GM21367 (cell line): ENCODE results near the gene KRTAP23-1.

Source experiments
- ATAC-seq: cut with Tn5 transposase; IDR thresholded peaks from one replicate; pipeline ENCODE4 v1.9.1; 2021; ENCODE audit not compliant: unreplicated experiment

Gene KRTAP23-1, protein sequence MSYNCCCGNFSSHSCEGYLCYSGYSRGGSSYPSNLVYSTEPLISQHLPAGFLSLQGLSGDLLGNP

DNA sequence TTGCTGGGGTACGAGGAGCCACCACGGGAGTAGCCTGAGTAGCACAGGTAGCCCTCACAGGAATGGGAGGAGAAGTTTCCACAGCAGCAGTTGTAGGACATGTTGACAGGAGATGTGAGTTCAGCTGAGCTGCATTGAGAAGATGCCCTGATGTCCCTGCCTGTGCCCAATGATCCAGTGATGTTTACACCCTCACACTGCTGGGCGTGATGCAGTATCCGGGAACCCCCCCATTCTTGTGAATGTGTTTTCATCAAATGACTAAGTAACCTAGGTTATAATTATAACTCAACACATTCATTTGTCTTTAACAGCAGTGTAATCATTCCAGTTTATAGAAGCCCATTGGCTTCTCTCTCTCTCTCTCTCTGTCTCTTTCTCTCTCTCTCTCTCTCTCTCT is at the start of gene KRTAP23-1:
KRTAP23-1 (minus strand) TSS at position 101 of the 400 bp plus-strand sequence; CDS start at position 101, 0 bp downstream.
- no peak for ATAC-seq

DNA sequence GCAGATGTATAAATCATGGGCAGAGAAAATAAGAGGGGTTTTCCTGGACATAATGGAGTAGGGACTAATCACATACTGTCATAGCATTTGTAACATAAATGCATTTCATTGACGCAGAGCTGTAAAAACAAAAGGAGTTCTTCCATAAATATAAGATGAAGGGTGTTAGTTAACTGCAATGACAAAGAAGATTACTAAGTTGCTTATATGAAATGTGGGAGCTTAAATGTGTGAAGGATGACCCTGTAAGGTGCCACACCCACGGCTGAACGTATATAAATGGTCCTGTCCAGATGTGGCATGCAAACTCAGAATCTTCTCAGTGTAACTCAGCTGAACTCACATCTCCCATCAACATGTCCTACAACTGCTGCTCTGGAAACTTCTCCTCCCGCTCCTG is 47.3 kb upstream of the KRTAP23-1 start, which contains the start of gene KRTAP13-1:
KRTAP13-1 (plus strand) TSS at position 301 of the 400 bp plus-strand sequence; CDS start at position 357, 56 bp downstream.
- no peak for ATAC-seq

DNA sequence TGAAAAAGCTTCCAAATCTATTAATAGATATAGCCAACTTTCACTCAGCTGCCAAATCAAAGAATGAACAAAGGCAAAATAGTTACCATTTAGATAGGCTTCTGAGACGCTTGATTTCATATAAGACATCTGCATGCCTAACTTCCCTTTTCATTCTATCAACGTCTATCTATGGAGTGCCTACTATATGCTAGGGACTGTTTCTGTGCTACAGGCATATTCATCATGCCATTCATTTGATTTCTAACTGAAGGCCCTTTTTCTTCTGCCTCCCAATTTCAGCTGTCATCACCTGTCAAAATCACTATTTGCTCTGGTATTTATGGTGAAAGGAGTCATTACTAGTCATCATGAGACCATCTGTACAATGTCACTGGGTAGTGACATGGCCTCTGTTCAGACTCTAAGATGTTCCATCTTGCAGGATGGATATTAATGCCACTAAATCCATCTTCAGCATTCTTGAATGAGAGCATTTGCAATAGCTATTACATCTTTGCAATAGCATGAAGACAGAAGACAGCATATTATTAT is 43.2 kb upstream of the KRTAP23-1 start:
- ATAC-seq = no peak

DNA sequence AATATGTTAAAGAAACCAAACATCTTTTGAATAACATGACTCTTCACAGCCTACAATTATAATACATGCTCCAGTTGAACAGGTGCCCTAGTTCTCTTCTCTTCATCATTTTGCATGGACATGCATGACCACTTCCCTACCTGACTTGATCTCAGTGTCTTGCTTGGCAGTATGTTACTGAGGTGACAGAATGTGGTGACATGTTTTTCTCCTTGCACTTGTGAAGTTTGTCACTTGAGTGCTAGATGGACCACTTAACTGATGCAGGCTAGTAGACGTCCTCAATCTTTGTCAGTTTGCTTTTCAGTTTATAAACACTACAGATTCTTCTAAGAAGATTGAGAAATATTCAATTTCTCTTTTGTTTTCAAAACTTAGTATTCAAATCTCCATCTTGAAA is 33.8 kb upstream of the KRTAP23-1 start:
- ATAC-seq = no peak

DNA sequence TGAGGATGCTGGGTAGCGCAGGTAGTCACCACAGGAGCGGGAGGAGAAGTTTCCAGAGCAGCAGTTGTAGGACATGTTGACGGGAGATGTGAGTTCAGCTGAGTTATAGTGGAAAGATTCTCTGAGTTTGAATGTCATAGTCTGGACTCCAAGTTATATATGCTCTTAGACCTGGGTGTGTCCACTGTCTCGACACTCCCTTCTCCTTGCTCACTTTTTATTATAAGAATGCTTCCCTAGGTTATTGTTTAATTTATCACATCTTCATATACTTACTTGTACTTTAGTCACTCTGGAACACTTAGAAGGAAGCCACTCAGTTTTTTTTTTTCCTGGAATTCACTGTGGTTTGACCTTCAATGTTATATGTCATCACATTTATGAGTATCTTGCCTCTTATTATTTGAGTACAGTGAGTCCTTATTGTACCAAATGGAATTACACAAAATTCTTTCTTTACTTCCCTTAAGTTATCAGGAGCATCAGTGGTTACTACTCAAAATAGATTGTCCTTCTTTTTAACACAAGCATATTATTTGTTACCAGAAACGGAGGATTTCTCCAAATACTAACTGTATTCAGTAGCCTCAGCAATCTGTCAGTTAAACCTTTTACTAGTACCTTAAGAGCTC is 23.8 kb upstream of the KRTAP23-1 start, which contains the start of gene KRTAP13-2:
KRTAP13-2 (minus strand) TSS at position 133 of the 632 bp plus-strand sequence; CDS start at position 75, 58 bp downstream.
- no peak for ATAC-seq

DNA sequence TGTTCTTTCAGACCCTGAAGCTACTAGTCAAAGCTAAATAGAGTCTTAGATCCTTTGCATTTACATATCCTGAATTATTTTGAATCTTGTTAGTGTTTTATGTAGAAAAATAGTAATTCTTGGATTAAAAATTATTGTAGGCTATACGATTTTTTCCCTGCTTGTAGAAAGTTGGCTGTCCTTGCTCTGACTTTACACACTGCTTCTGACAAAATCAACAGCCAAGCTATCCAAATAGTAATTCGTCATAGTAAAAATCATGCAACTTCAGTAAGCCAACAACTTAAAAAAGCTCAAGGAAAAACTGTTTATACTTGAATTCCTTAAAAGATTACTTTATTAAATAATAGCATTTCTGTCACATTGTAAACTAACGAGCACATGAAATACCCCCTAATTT is 7.5 kb upstream of the KRTAP23-1 start:
- no peak for ATAC-seq

DNA sequence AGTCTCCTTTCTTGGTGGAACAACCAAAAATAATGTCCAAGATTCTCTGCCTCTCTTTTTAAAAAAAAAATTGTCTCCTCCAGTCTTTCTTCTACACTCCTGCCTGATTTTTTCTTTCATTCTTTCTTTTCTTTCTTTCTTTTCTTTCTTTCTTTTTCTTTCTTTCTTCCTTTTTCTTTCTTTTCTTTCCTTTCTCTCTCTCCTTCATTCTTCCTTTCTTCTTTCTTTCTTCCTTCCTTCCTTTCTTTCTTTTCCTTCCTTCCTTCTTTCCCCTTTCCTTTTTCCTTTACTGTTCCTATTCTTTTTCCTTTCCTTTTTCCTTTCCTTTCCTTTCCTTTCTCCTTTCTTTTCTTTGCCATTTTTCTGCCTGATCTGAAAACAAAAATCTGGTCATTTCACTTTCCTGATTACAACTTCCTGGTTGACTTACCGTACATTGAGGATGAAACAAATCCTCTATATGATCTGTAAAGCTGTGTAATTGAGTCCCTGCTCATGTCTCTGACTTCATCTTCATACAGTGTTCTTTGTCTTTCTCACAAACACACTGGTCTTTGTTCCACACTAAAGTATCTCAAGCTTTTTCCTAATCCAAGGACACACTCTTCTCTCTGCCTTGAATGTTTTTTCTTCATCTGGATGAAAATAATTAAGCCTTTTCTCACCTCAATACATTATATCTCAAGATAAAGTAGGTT is 6.1 kb upstream of the KRTAP23-1 start:
- no peak for ATAC-seq

DNA sequence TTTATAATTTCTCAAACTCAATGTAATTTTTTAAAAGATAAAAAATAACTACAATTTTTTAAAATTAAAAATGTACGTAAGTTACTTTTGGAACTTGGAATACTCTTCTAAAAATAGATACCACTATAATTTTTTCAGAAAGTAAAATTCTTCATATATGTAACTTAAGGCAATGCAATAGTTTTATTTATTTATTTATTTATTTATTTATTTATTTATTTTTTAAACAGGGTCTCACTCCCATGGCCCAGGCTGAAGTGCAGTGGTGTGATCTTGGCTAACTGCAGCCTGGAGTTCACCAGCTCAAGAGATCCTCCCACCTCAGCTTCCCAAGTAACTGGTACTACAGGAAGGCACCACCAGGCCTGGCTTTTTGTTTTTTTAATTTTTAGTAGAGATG is 3.1 kb upstream of the KRTAP23-1 start:
- no peak for ATAC-seq

DNA sequence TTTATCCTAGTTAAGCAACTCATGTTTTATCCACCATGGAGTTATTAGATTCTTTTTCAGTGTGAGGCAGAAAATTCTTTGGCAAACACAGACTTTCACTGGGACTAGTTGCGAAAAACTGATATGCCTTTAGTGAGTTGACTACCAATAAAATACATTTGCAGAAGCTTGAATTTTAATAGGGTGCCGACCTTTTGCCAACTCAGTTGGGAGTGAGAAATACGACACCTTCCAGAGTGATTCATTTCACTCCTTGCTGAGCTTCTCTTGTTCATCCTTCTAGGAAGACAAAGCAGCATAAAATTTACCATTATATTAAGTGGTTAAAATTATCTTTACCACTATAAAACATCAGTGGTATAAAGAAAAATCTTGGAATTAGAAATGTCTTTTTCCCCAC is 1.2 kb upstream of the KRTAP23-1 start:
- no peak for ATAC-seq

DNA sequence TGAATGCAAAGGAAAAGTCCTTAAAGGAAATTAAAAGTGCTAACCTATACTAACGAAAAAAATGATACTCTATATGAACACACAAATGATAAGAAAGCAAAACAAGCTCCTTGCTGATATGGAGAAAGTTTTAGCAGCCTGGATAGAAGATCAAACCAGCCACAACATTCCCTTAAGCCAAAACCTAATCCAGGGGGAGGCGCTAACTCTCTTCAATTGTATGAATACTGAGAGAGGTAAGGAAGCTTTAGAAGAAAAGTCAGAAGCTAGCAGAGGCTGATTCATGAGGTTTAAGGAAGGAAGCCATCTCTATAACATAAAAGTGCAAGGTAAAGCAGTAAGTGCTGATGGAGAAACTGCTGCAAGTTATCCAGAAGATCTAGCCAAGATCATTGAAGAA is 3.4 kb downstream of the KRTAP23-1 start:
- no peak for ATAC-seq

DNA sequence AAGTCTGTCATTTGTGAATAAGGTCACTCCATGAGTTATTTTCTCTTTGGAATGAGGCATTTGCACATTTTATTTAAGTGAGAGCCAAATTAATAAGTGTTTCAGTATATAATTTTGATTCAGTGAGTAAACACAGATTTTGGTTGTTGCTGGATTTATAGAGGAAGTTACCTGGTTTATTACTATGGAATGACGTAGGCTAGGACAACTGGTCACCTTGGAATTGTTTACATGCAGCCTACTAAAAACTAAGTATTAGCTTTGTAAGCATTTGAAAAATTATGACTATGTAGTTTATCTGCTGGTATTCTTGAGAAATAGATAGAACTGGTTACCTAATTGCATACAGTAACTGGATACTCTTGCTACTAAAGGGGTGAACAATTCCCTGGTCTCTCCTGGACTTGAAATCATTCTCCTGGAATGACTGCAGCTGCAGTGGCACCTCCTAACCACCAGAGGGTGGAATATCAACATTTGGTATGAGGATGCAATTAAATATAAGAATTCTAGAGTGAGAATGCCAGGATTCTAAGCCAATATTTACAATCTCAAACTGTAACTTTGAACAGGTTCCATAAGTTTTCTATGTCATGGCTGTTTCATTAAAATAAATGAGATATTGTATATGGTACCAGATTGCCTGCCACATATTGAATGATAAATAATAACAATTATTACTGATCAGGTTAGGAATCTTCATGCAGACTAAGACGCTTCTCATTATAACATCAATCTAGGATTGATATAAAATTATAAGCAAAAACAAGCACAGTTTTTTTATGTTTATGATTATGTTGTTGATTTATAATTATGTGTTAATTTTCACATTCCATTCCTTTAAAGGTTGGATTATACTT is 7.5 kb downstream of the KRTAP23-1 start:
- no peak for ATAC-seq

DNA sequence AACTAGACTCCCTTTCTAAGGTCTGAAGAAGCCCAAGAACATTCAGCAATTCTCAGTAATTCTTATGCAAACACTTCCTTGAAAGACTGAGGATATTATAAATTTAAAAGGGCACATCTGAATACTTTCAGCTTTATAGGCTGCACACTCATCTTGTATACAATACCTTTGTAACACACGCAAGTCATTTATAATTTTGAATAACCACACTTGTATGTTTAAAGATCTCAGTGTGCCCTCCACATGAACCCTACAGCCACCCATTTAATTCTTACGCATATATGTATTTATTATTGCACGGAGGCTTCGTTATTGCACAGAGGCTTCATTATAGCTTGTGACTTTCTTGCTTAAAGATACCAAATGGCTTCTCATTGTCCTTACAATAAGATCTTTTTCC is 9.7 kb downstream of the KRTAP23-1 start:
- ATAC-seq = no peak

DNA sequence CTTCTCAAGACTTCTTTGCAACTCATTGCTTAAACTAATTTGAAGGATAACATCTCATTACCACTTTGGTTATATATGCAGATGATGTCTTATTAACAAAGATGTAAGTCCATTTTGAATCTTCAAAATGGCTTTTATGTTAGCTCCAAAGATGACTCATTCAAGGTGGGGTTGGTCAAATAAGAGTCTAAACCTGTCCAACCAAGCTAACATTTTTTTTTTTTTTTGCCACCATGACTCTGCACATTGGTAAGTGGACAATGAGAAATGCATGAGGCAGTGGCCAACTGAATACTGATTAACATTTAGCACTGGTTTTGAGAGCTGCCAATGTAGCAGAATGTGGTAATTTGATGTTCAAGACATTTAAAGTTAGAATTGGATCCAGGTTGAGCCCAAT is 10.6 kb downstream of the KRTAP23-1 start:
- ATAC-seq = no peak

DNA sequence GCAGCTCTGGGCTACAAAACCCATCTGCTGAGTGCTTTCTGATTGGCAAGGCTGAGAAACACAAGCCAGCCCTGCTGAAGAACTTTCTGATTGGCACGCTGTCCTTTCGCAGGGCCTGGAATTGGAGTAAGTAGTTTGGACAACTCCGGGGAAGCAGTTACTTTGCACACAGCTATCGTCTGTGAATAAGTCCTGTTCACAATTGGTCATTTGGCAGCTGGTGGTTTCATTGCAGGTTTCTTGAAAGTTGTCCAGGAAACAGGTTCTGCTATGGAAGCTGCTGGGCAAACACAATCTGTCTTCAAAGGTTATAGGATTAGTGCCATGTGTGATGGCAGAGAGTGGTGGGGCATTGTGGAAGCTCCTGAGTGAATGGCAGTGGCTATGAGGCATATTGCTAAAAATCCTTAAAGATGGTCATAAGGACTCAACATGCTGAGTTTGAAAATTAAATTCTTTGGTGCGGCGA is 11.1 kb downstream of the KRTAP23-1 start, which contains the start of gene KRTAP27-1:
KRTAP27-1 (minus strand) TSS at position 419 of the 469 bp plus-strand sequence; CDS start at position 393, 26 bp downstream.
- ATAC-seq = no peak

DNA sequence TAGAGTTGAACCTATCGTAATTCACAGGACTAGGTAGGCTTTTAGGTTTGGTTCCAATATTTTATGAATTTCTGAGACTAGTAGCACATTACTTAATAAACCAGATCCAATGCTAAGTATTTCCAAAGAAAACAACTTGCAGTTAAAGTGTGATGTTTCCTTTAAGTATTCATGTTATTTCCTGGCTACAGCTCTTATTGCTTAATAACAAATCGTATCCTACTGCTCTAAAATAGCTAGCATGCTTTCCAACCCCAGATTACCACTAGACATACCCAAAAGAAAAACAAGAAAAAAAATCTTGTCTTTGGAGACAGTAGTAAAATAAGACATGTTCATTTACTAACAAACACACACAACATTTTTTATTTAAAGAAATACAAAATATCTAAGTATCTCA is 11.8 kb downstream of the KRTAP23-1 start:
- no peak for ATAC-seq

DNA sequence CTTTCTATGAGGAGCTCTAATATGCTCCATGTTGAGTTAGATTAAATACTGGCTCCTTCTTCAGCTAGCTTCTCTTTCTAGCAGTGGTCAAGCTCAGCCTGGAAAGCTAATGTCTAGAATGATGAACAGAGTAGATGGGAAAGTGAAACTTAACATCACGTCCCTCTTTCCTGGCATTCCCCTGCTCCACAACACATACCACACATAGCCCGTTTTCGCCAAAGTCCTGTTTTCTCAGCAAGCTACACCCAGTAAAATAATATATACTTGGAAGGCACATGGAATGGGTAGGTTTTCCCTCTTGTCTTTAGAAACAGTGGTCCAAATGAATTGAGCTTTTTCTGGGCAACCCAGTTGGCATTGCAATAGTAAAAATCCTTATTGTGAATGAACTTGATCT is 14.7 kb downstream of the KRTAP23-1 start:
- no peak for ATAC-seq

DNA sequence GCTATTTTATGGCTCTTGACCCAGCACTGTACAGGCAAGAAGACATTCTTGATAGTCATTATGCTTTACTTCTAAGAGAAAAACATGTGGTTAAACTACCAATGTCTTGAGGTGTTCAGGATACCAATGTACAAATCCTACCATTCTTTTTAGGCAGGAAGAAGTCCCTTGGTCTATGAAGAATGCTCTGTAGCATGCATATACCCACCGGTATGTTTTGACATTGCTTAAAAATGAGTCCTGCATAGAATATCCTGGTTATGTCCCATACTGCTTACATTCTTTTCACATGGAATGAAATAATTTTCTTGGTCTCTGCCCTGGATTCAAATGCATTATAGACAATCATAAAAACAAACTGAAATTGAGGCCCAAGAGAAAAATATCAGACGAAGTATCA is 15.7 kb downstream of the KRTAP23-1 start:
- ATAC-seq = no peak

DNA sequence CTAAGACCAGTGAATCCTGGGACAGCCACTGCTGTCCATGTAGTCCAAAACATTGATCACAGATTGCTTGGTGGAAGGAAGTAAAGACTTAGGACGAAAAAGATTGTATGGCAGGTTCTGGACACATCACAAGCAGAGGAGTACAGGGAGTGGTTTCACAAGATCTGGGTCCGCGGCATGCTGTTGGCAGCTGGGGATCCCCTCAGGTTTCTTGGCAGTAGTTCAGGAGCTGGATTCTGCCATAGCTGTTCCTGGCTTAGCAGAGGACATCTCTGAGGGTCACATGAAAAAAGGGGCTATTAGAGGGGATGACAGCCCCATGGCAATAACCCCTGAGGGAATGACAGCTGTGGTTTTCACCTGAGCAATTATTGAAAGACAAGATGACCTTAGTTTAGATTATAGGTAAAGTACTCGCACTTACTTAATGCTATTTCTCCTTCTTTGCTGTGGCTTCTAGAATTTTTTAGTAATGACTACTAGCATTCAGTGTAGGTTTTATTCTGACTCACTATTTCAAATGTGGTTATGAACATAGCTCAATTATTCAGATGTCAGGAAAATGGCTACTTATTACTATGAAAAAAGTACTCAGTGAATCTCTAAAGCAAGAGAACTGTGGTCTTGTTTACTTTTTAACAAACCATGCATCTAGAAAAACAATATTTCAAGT is 19.1 kb downstream of the KRTAP23-1 start:
- no peak for ATAC-seq

DNA sequence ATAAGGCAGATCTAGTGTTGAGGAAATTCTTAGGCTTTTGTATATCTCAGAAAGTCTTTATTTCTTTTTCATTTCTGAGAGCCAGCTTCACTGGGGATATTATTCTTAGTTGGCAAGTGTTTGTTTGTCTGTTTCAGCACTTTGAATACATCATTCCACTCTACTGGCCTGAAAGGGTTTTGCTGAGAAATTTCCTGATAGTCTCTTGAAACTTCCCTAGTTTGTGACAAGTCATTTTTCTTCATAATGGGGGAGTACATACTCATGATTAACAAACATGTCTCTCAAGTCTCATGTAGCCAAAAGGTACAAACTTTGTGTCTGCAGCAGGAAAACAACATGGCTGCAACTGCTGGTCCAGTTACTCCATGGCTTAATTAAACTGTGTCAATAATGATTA is 22.0 kb downstream of the KRTAP23-1 start:
- no peak for ATAC-seq

DNA sequence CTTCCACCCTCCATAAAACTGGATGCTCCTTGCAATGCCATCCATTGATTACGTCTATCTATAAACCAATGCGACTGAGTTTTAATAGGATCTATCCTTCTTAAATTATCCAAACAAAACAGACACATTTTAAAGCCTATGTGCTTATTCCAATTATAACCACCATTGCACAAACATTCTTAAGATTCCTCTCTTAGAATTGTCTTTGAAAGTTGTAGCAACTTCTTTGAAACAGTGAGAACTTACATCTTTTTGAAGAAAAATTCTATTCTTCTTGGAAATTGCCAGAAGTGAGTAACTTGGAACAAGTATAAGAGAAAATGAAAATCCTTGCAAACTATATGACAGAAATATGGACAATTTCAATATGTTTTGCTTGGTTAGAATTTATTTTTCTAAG is 28.2 kb downstream of the KRTAP23-1 start, which contains the start of gene KRTAP26-1:
KRTAP26-1 (minus strand) TSS at position 101 of the 400 bp plus-strand sequence. CDS start 280 bp downstream, outside the sequence.
- ATAC-seq = no peak
